ENCODE results near the gene SLC4A5. TPM values are rescaled to one million over a fixed set of nuclear protein-coding genes. Genes with fewer than 3 reads are reported as not detected.
A peak's percentile ranks its signal among the peaks of the same experiment; 100 is the strongest.

The SLC4A5 gene
- total RNA-seq, 6 donors from 2014 or later: 3.2 to 47.1 (median 11.0) TPM

GRCh38 chr2:74275228-74275627 lies 68.0 kb downstream of the SLC4A5 start:
- no peaks in the 10 kb centered on the region for H3K9me3 ChIP-seq
- H3K36me3 ChIP-seq: no peaks in the 10 kb centered on the region
- no peak overlapping the region for H3K4me3 ChIP-seq
- H3K27me3 ChIP-seq: no peaks in the 10 kb centered on the region
- DNase-seq (no peak), ATAC-seq (ENCODE audit: low FRiP score in 2 of 2) (no peak)
- TF ChIP-seq POLR2AphosphoS5 (IDR thresholded peaks at IDR 0.05) (no peak), CTCF (IDR thresholded peaks at IDR 0.05) (no peak), EP300 (IDR thresholded peaks at IDR 0.05) (no peak), POLR2A (IDR thresholded peaks at IDR 0.05) (no peak)
- 86 to 100% methylated on average over 1 of the region's 1 CpG for WGBS, 2 donors
- H3K27ac ChIP-seq: no peak overlapping the region
- H3K4me1 ChIP-seq: no peaks in the 10 kb centered on the region

- DNase-seq: no peak
- ATAC-seq (ENCODE audit: low FRiP score in 2 of 2): no peak
- 82 to 95% methylated on average over 1 of the region's 1 CpG for WGBS, 2 donors
These were observed 73.5 kb downstream of the SLC4A5 start for GRCh38 chr2:74269667-74270066.

GRCh38 chr2:74267068-74267467 lies 76.1 kb downstream of the SLC4A5 start:
- Histone ChIP-seq H3K27ac (no peak overlapping the region), H3K4me1 (peaks cover 0 to 4% (median 0%) of the 10 kb centered on the region in 4 donors), H3K4me3 (no peak overlapping the region), H3K36me3 (peaks cover 0 to 4% (median 0%) of the 10 kb centered on the region in 4 donors), H3K27me3 (no peaks in the 10 kb centered on the region), H3K9me3 (no peaks in the 10 kb centered on the region)
- TF ChIP-seq POLR2AphosphoS5 (IDR thresholded peaks at IDR 0.05) (no peak), CTCF (IDR thresholded peaks at IDR 0.05) (peak in 5 of 6 experiments; percentile 21 to 55 (median 43)), POLR2A (IDR thresholded peaks at IDR 0.05) (no peak), EP300 (IDR thresholded peaks at IDR 0.05) (no peak)
- 16 to 28% methylated on average over 4 of the region's 4 CpGs for WGBS, 2 donors
- peak in 1 of 2 donors; percentile 49 for DNase-seq
- ATAC-seq (ENCODE audit: low FRiP score in 2 of 2): peak in 1 of 2 donors; percentile 65

More at GRCh38 chr2:74269667-74270066, 73.5 kb downstream of the SLC4A5 start:
- H3K27ac ChIP-seq: no peak overlapping the region
- H3K27me3 ChIP-seq: no peaks in the 10 kb centered on the region
- H3K4me3 ChIP-seq: no peak overlapping the region
- peaks cover 0 to 4% (median 0%) of the 10 kb centered on the region in 4 donors for H3K4me1 ChIP-seq
- no peak for TF ChIP-seq EP300 (IDR thresholded peaks at IDR 0.05)
- TF ChIP-seq POLR2AphosphoS5 (IDR thresholded peaks at IDR 0.05): no peak
- no peak for TF ChIP-seq CTCF (IDR thresholded peaks at IDR 0.05)
- TF ChIP-seq POLR2A (IDR thresholded peaks at IDR 0.05): no peak
- no peaks in the 10 kb centered on the region for H3K9me3 ChIP-seq
- H3K36me3 ChIP-seq: peaks cover 0 to 4% (median 0%) of the 10 kb centered on the region in 4 donors

GRCh38 chr2:74264281-74264680 lies 78.9 kb downstream of the SLC4A5 start:
- DNase-seq: no peak
- H3K27ac ChIP-seq: no peak overlapping the region

More at GRCh38 chr2:74264281-74264680, 78.9 kb downstream of the SLC4A5 start:
- Histone ChIP-seq H3K4me1 (peaks cover 0 to 4% (median 0%) of the 10 kb centered on the region in 4 donors), H3K27me3 (no peaks in the 10 kb centered on the region), H3K36me3 (peaks cover 0 to 4% (median 0%) of the 10 kb centered on the region in 4 donors), H3K4me3 (no peak overlapping the region), H3K9me3 (no peaks in the 10 kb centered on the region)
- 15 to 25% methylated on average over 1 of the region's 1 CpG for WGBS, 2 donors
- no peak for TF ChIP-seq CTCF (IDR thresholded peaks at IDR 0.05)
- TF ChIP-seq POLR2A (IDR thresholded peaks at IDR 0.05): no peak
- TF ChIP-seq POLR2AphosphoS5 (IDR thresholded peaks at IDR 0.05): no peak
- no peak for TF ChIP-seq EP300 (IDR thresholded peaks at IDR 0.05)
- no peak for ATAC-seq (ENCODE audit: low FRiP score in 2 of 2)

Data from upper lobe of left lung (tissue), 6 donors.